HepG2 (cell line): ENCODE results near the gene HIPK4. TPM values are rescaled to one million over a fixed set of nuclear protein-coding genes. Genes with fewer than 3 reads are reported as not detected.

ENCODE experiments used
- ATAC-seq: fragments of 200-7000 bp; cut with Tn5 transposase; 3 replicates; pipeline ENCODE4 v1.9.1; 2020; ENCODE audit warnings: mild to moderate bottlenecking, moderate library complexity
- BruUV-seq: library from RNA; stranded (reverse); fragments of 400-500 nt; replicated peaks from 2 replicates; lab custom pipeline; 2021; lab: Mats Ljungman, UMichigan
- CTCF ChIA-PET: fragments of 300-600 bp; formaldehyde crosslinking; extraction: SDS; loops from one replicate; lab custom pipeline; 2021; ENCODE audit warnings: low total read pairs, inconsistent platforms, low intra/inter-chr PET ratio; lab: Yijun Ruan, JAX
- POLR2A ChIA-PET: fragments of 350-600 bp; sonication (Branson Sonifier 250); formaldehyde crosslinking; loops from one replicate; lab custom pipeline; 2020; ENCODE audit warnings: antibody characterized with exemption, inconsistent platforms; lab: Yijun Ruan, JAX
- DNase-seq: peaks from one replicate; pipeline ENCODE4 v3.0.0-alpha.2; 2015; ENCODE audit warnings: low spot score
- FAIRE-seq: peaks from 3 replicates; lab custom pipeline; 2011; peaks lifted over from hg19 to GRCh38; lab: Jason Lieb, UNC
- H2AFZ ChIP-seq: one replicate; pipeline ENCODE4 v1.6.1; 2011; ENCODE audit warnings: low read length, inconsistent platforms
- H3K27ac ChIP-seq: fragments of 300-600 bp; 3 replicates; pipeline ENCODE4 v1.8.0; 2011; ENCODE audit warnings: mixed run types, mild to moderate bottlenecking, mixed read lengths, low read length, inconsistent platforms; ENCODE audit not compliant: insufficient read depth; ENCODE audit errors: extremely low read length
- H3K27me3 ChIP-seq, 2 experiments: fragments of 200-600 bp in 1 of 2; 2 replicates in 1 of 2; 3 replicates in 1 of 2; pipeline versions ENCODE4 v1.6.0 to v1.8.0; 2011; ENCODE audit warnings: low read length in 2 of 2, mild to moderate bottlenecking in 2 of 2, moderate library complexity in 2 of 2, inconsistent platforms in 1 of 2; ENCODE audit not compliant: insufficient read depth in 2 of 2, control insufficient read depth in 1 of 2
- H3K36me3 ChIP-seq, 2 experiments: fragments of 200-600 bp in 1 of 2; replicated peaks in 1 of 2; 2 replicates in 1 of 2; 3 replicates in 1 of 2; pipeline versions ENCODE4 v1.5.1 to v1.8.0; 2011; ENCODE audit warnings: low read length in 2 of 2, inconsistent platforms in 1 of 2; ENCODE audit not compliant: insufficient read depth in 2 of 2, control insufficient read depth in 1 of 2
- H3K4me1 ChIP-seq: 2 replicates; pipeline ENCODE4 v1.5.1; 2012; ENCODE audit warnings: low read length, inconsistent platforms; ENCODE audit not compliant: insufficient read depth
- H3K4me2 ChIP-seq: 2 replicates; pipeline ENCODE4 v1.6.0; 2011; ENCODE audit warnings: low read depth, low read length, inconsistent platforms
- H3K4me3 ChIP-seq, 3 experiments: fragments of 200-600 bp in 1 of 3; sonication (generic), shearing (Covaris generic) in 1 of 3; replicated peaks in 1 of 3; 2 replicates each; pipeline ENCODE4 v1.5.1; 2011 to 2016; ENCODE audit warnings: low read length in 3 of 3, inconsistent platforms in 2 of 3, low read depth in 2 of 3, mild to moderate bottlenecking in 2 of 3, control low read depth in 1 of 3, mixed read lengths in 1 of 3; ENCODE audit not compliant: insufficient read depth in 1 of 3
- H3K79me2 ChIP-seq: one replicate; pipeline ENCODE4 v1.6.1; 2011; ENCODE audit warnings: low read length, inconsistent platforms; ENCODE audit not compliant: insufficient read depth
- H3K9ac ChIP-seq: 2 replicates; pipeline ENCODE4 v1.6.0; 2011; ENCODE audit warnings: mild to moderate bottlenecking, low read depth, low read length, inconsistent platforms; ENCODE audit not compliant: insufficient read depth
- H3K9me3 ChIP-seq: 2 replicates; pipeline ENCODE4 v1.5.1; 2012; ENCODE audit warnings: mild to moderate bottlenecking, low read length
- H4K20me1 ChIP-seq: 2 replicates; pipeline ENCODE4 v1.6.0; 2011; ENCODE audit warnings: inconsistent platforms, mild to moderate bottlenecking, low read length, moderate library complexity; ENCODE audit not compliant: insufficient read depth
- ATF7 ChIP-seq, 2 experiments: fragments of 450-650 bp in 1 of 2; sonication (generic) in 1 of 2; formaldehyde crosslinking in 1 of 2; IDR thresholded peaks; 2 replicates each; pipeline versions ENCODE4 v1.4.0 to v1.6.1; 2016 to 2020; ENCODE audit warnings: antibody characterized with exemption in 1 of 2, mild to moderate bottlenecking in 1 of 2, missing genetic modification reagents in 1 of 2
- HMG20B ChIP-seq: conservative IDR thresholded peaks from 2 replicates; pipeline ENCODE4 v1.6.1; 2016; ENCODE audit warnings: missing genetic modification reagents, missing compliant biosample characterization
- RXRB ChIP-seq: IDR thresholded peaks from 2 replicates; pipeline ENCODE4 v1.6.1; 2016; ENCODE audit warnings: borderline replicate concordance, missing genetic modification reagents, missing compliant biosample characterization
- SMAD9 ChIP-seq: sonication (generic); formaldehyde crosslinking; IDR thresholded peaks from 2 replicates; pipeline ENCODE4 v1.5.1; 2020; ENCODE audit warnings: mild to moderate bottlenecking, missing genetic modification reagents
- YEATS4 ChIP-seq: sonication (generic); formaldehyde crosslinking; IDR thresholded peaks from 2 replicates; pipeline ENCODE4 v1.4.0; 2020; ENCODE audit warnings: missing genetic modification reagents, borderline replicate concordance
- ZBTB44 ChIP-seq: sonication (generic); formaldehyde crosslinking; IDR thresholded peaks from 2 replicates; pipeline ENCODE4 v1.4.0; 2020; ENCODE audit warnings: missing genetic modification reagents
- ZNF138 ChIP-seq: sonication (generic); formaldehyde crosslinking; IDR thresholded peaks from 2 replicates; pipeline ENCODE4 v1.5.0; 2020; ENCODE audit warnings: mild to moderate bottlenecking, low read depth, missing genetic modification reagents
- ZNF18 ChIP-seq: sonication (generic); formaldehyde crosslinking; IDR thresholded peaks from 2 replicates; pipeline ENCODE4 v1.8.0; 2022; ENCODE audit warnings: mild to moderate bottlenecking, missing genetic modification reagents; ENCODE audit not compliant: insufficient replicate concordance
- ZNF484 ChIP-seq: sonication (generic); formaldehyde crosslinking; IDR thresholded peaks from 2 replicates; pipeline ENCODE4 v1.5.1; 2020; ENCODE audit warnings: mild to moderate bottlenecking, low read depth, missing genetic modification reagents, borderline replicate concordance
- ZNF768 ChIP-seq: sonication (generic); formaldehyde crosslinking; IDR thresholded peaks from 2 replicates; pipeline ENCODE4 v1.4.0; 2020; ENCODE audit warnings: missing genetic modification reagents
- WGBS: methylation state at CpG from one replicate; pipeline ENCODE4 v1.1.6; 2017; ENCODE audit warnings: low lambda C conversion rate; 5-methylcytosine and 5-hydroxymethylcytosine counted together
- in situ Hi-C: cut with HindIII; loops from 2 replicates; pipeline ENCODE4 v1.10.0; 2017; ENCODE audit warnings: low pct_unique_long_range_greater_than_20kb; ENCODE audit not compliant: extremely low pct_ligation_motif_present
- intact Hi-C: fragments of 100-400 bp; cut with micrococcal nuclease; formaldehyde crosslinking; loops from one replicate; pipeline ENCODE4 v1.10.0; 2022; ENCODE audit not compliant: unreplicated experiment
- polyA plus RNA-seq, 8 experiments: library from polyadenylated mRNA; depleted of rRNA in 3 of 8; stranded (reverse) in 7 of 8; unstranded in 1 of 8; fragments of >200 nt; fragmentation: Illumina TruSeq in 4 of 8; extraction: Trizol in 4 of 8; gene quantifications; 2 replicates each; pipeline versions ENCODE4 v1.2.1 to v1.2.3, GENCODE V29; 2011 to 2016; ENCODE audit warnings: low read depth in 4 of 8, missing spikeins in 1 of 8, mixed read lengths in 1 of 8; ENCODE audit not compliant: insufficient read depth in 1 of 8
- total RNA-seq, 5 experiments: library from RNA; depleted of rRNA; stranded (reverse); fragments of >200 nt; fragmentation: Illumina TruSeq; extraction: Trizol; gene quantifications; 2 replicates each; pipeline ENCODE4 v1.2.3, GENCODE V29; 2016; ENCODE audit warnings: low read depth in 1 of 5

Gene HIPK4
- total and polyA plus RNA-seq, 2 of the 13 experiments (the other 11 are each of a cell fraction or from before 2014, with no cell fraction given), result 0.03 TPM; not detected in 1

GRCh38 chr19:40335855-40336600 is 54.0 kb downstream of the HIPK4 start:
- FAIRE-seq, result no peak

More at GRCh38 chr19:40335855-40336600, 54.0 kb downstream of the HIPK4 start:
- WGBS, result 95% methylated on average over 9 of the region's 15 CpGs
- CTCF ChIA-PET, result no interaction called here
- no peak overlapping the region for H3K4me3 ChIP-seq
- intact Hi-C loops, result no loop called here
- H3K9me3 ChIP-seq, result no peaks in the 10 kb centered on the region
- TF ChIP-seq ZNF18 (CRISPR knock-in tag) (no peak), ZNF138 (CRISPR knock-in tag) (no peak), YEATS4 (CRISPR knock-in tag) (no peak), ZNF484 (CRISPR knock-in tag) (no peak), HMG20B (CRISPR knock-in tag) (no peak), RXRB (CRISPR knock-in tag) (no peak), ATF7 (IDR thresholded peaks at IDR 0.05) (peak; percentile 37; the same call in 1 of the 2 replicates), ATF7 (CRISPR knock-in tag; IDR thresholded peaks at IDR 0.05) (no peak), ZNF768 (peak; percentile 97), SMAD9 (CRISPR knock-in tag) (no peak), ZBTB44 (CRISPR knock-in tag) (no peak)
- POLR2A ChIA-PET, result no interaction called here
- no peak overlapping the region for H2AFZ ChIP-seq
- no peak for DNase-seq
- H3K27me3 ChIP-seq, result no peaks in the 10 kb centered on the region
- peaks cover 6 to 42% of the 10 kb centered on the region in 2 experiments for H3K36me3 ChIP-seq
- H3K9ac ChIP-seq, result no peak overlapping the region
- ATAC-seq, result no peak
- in situ Hi-C loops, result no loop called here
- peaks cover 4% of the 10 kb centered on the region for H3K79me2 ChIP-seq
- H3K4me2 ChIP-seq, result no peak overlapping the region
- no peaks in the 10 kb centered on the region for H3K4me1 ChIP-seq
- no peak overlapping the region for H3K27ac ChIP-seq
- H4K20me1 ChIP-seq, result no peaks in the 10 kb centered on the region
- BruUV-seq, result no TSS peak
